Pancreas (tissue), 10 donors: Measurements from ENCODE around the gene PPM1H. TPM values are rescaled to one million over a fixed set of nuclear protein-coding genes. Genes with fewer than 3 reads are reported as not detected.

ENCODE experiments used
- ATAC-seq, 4 donors: fragments of 200-7000 bp; cut with Tn5 transposase; one replicate each; pipeline versions ENCODE4 v1.8.0 to v1.9.1; 2020; ENCODE audit warnings: mild to moderate bottlenecking in 4 of 4, moderate library complexity in 4 of 4
- DNase-seq, 6 donors: peaks; one replicate each; pipeline ENCODE4 v3.0.0-alpha.2; 2020
- FAIRE-seq: peaks from 2 replicates; lab custom pipeline; 2012; peaks lifted over from hg19 to GRCh38; lab: Jason Lieb, UNC
- H3K27ac ChIP-seq, 4 donors: fragments of 200-600 bp; sonication (generic); 1 replicate in 3 of 4; 2 replicates in 1 of 4; pipeline versions ENCODE4 v1.5.0 to v1.8.0; 2020
- H3K27me3 ChIP-seq, 4 donors: fragments of 200-600 bp; one replicate each; pipeline ENCODE4 v1.8.0; 2021
- H3K36me3 ChIP-seq, 3 donors: fragments of 200-600 bp; sonication (generic) in 1 of 3; one replicate each; pipeline versions ENCODE4 v1.5.0 to v1.8.0; 2020 to 2021
- H3K4me1 ChIP-seq, 3 donors: fragments of 200-600 bp; one replicate each; pipeline ENCODE4 v1.8.0; 2021
- H3K4me3 ChIP-seq, 4 donors: fragments of 200-600 bp; sonication (generic) in 2 of 4; one replicate each; pipeline versions ENCODE4 v1.5.0 to v1.8.0; 2020 to 2021
- H3K9me3 ChIP-seq, 4 donors: fragments of 200-600 bp; one replicate each; pipeline ENCODE4 v1.8.0; 2021
- WGBS, 2 donors: extraction: QIAGEN DNeasy Blood & Tissue Kit; methylation state at CpG; one replicate each; pipeline ENCODE4 v1.1.7; 2013; 5-methylcytosine and 5-hydroxymethylcytosine counted together
- intact Hi-C, 3 donors: fragments of 100-400 bp; cut with DNase I; formaldehyde crosslinking; loops; one replicate each; pipeline versions ENCODE4 v1.11.1 to v1.14.2; 2022
- polyA plus RNA-seq, 2 donors: library from polyadenylated mRNA; stranded (reverse); fragments of 200-250 nt; gene quantifications; one replicate each; pipeline ENCODE4 v1.2.3, GENCODE V29; 2013
- total RNA-seq, 6 donors: library from RNA; stranded (reverse); fragmentation: NEBNext Ultra II Directional in 4 of 6; extraction: Animal tissue kit (Norgen Biotek cat#: 25700) in 4 of 6; gene quantifications; one replicate each; pipeline versions ENCODE4 v1.2.1 to v1.2.4, GENCODE V29; 2021 to 2023
- TF ChIP-seq, protein P1 (sequence below), 4 donors: fragments of 200-600 bp; sonication (generic) in 3 of 4; IDR thresholded peaks; one replicate each; pipeline versions ENCODE4 v1.5.0 to v1.8.0; 2021; ENCODE audit warnings: antibody characterized with exemption in 4 of 4
- donor health status: healthy with polysubstance abuse.
- donor health status: DM: no; HTN: no; CAD: no; lungs with moderate emphysema.
- donor health status: DM: no; HTN: no; CAD: no.
- donor health status: control.
- donor health status: control.
- donor health status: Bipolar disorder and iron deficiency.
- donor health status: DM: yes; HTN: yes; CAD: no.
- donor health status: DM: no; HTN: no; CAD: no.
- donor health status: DM: no; HTN: no; CAD: no.
- donor health status: DM: yes; HTN: yes; CAD: no.

Gene PPM1H
- total and polyA plus RNA-seq, 8 donors = 1.7 to 12.9 (median 5.8) TPM

GRCh38 chr12:62649412-62650138 lies 285.4 kb downstream of the PPM1H start:
- Histone ChIP-seq H3K27ac (no peak overlapping the region), H3K4me1 (no peaks in the 10 kb centered on the region), H3K27me3 (no peaks in the 10 kb centered on the region), H3K4me3 (no peak overlapping the region), H3K9me3 (no peaks in the 10 kb centered on the region), H3K36me3 (no peaks in the 10 kb centered on the region)
- ATAC-seq (no peak), DNase-seq (no peak), FAIRE-seq (no peak)
- intact Hi-C loops = no loop called here
- TF ChIP-seq, protein P1, sequence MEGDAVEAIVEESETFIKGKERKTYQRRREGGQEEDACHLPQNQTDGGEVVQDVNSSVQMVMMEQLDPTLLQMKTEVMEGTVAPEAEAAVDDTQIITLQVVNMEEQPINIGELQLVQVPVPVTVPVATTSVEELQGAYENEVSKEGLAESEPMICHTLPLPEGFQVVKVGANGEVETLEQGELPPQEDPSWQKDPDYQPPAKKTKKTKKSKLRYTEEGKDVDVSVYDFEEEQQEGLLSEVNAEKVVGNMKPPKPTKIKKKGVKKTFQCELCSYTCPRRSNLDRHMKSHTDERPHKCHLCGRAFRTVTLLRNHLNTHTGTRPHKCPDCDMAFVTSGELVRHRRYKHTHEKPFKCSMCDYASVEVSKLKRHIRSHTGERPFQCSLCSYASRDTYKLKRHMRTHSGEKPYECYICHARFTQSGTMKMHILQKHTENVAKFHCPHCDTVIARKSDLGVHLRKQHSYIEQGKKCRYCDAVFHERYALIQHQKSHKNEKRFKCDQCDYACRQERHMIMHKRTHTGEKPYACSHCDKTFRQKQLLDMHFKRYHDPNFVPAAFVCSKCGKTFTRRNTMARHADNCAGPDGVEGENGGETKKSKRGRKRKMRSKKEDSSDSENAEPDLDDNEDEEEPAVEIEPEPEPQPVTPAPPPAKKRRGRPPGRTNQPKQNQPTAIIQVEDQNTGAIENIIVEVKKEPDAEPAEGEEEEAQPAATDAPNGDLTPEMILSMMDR (IDR thresholded peaks at IDR 0.05) = no peak
- 70 to 76% methylated on average over 4 of the region's 4 CpGs for WGBS, 2 donors

- ATAC-seq (peak in 2 of 4 donors; percentile 61 to 70), FAIRE-seq (no peak), DNase-seq (no peak)
- TF ChIP-seq, protein P1 (IDR thresholded peaks at IDR 0.05) = no peak
- H3K27me3 ChIP-seq = no peaks in the 10 kb centered on the region
- WGBS, 2 donors = 54 to 74% methylated on average over 3 of the region's 3 CpGs
- H3K36me3 ChIP-seq = no peaks in the 10 kb centered on the region
- no peak overlapping the region for H3K27ac ChIP-seq
- no peaks in the 10 kb centered on the region for H3K4me1 ChIP-seq
- intact Hi-C loops = no loop called here
- no peak overlapping the region for H3K4me3 ChIP-seq
- H3K9me3 ChIP-seq = no peaks in the 10 kb centered on the region
These were observed 287.4 kb downstream of the PPM1H start for GRCh38 chr12:62647586-62647985.

DNA sequence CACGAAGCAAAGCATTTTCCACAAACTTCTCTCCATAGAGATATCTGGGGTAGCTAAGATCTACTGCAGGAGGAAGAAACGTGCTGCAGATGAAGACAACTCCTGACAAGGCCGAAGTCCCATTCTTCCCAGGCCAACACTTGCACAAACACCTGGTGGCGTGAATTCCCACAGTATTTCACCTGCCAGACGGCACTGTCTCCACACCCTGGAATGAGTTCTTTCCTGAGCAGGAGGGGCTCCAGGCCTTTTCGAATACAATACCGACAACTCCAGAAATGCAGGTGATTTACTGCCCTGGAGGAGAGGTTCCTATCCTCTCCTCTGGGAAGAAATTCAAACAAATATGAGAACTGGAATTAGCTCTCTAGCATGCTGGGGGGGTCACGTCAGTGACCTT lies 288.4 kb downstream of the PPM1H start:
- H3K9me3 ChIP-seq = no peaks in the 10 kb centered on the region
- no peak overlapping the region for H3K4me3 ChIP-seq
- no peak for DNase-seq
- ATAC-seq = no peak
- 93 to 97% methylated on average over 8 of the region's 8 CpGs for WGBS, 2 donors
- intact Hi-C loops = no loop called here
- no peaks in the 10 kb centered on the region for H3K27me3 ChIP-seq
- no peaks in the 10 kb centered on the region for H3K4me1 ChIP-seq
- FAIRE-seq = no peak
- no peaks in the 10 kb centered on the region for H3K36me3 ChIP-seq
- TF ChIP-seq, protein P1 (IDR thresholded peaks at IDR 0.05) = no peak
- no peak overlapping the region for H3K27ac ChIP-seq

GRCh38 chr12:62643486-62643885 lies 291.5 kb downstream of the PPM1H start:
- Histone ChIP-seq H3K4me3 (no peak overlapping the region), H3K27ac (no peak overlapping the region), H3K9me3 (no peaks in the 10 kb centered on the region), H3K4me1 (no peaks in the 10 kb centered on the region), H3K27me3 (no peaks in the 10 kb centered on the region), H3K36me3 (no peaks in the 10 kb centered on the region)
- intact Hi-C loops = no loop called here
- 84 to 96% methylated on average over 2 of the region's 2 CpGs for WGBS, 2 donors
- TF ChIP-seq, protein P1 (IDR thresholded peaks at IDR 0.05) = no peak
- ATAC-seq (no peak), FAIRE-seq (no peak), DNase-seq (no peak)

DNA sequence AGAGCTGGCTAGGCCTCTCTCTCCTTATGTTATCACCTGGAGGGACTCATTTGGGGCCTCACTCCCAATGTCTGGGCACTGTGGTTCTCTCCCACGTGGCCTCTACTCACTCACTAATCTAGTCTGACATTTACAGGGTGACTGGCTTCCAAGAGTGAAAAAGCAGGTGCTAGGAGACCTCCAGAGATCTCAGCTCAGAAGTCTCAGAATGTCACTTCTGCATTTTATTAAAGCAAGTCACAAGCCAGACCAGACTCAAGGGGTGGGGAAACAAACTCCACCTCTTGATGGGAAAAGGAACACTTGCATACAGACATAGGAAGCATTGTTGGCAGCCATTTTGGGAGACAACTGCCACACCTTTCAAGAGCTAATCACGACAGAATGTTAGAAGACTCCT lies 292.5 kb downstream of the PPM1H start:
- no peak for FAIRE-seq
- intact Hi-C loops = no loop called here
- Histone ChIP-seq H3K4me1 (no peaks in the 10 kb centered on the region), H3K9me3 (no peaks in the 10 kb centered on the region), H3K27me3 (no peaks in the 10 kb centered on the region), H3K36me3 (no peaks in the 10 kb centered on the region), H3K4me3 (no peak overlapping the region), H3K27ac (no peak overlapping the region)
- no peak for ATAC-seq
- DNase-seq = no peak
- 81 to 82% methylated on average over 2 of the region's 2 CpGs for WGBS, 2 donors
- TF ChIP-seq, protein P1 (IDR thresholded peaks at IDR 0.05) = no peak
